Right lobe of liver (tissue), 4 donors: Measurements from ENCODE around the gene ABCC1.

Experiments
- POLR2A ChIP-seq: fragments of 450-650 bp; IDR thresholded peaks from one replicate; pipeline ENCODE4 v1.6.1; 2017; ENCODE audit warnings: antibody characterized with exemption, mild to moderate bottlenecking
- TF ChIP-seq, protein P1 (sequence below), 4 donors: fragments of 200-600 bp in 3 of 4; fragments of 450-650 bp in 1 of 4; IDR thresholded peaks; one replicate each; pipeline versions ENCODE4 v1.5.1 to v1.8.0; 2016 to 2022; ENCODE audit warnings: antibody characterized with exemption in 4 of 4, mild to moderate bottlenecking in 2 of 4
- donor health status: DM: no; HTN: no; CAD: no.
- donor health status: DM: no; HTN: no; CAD: no.
- donor health status: DM: no; HTN: yes; CAD: no.

DNA sequence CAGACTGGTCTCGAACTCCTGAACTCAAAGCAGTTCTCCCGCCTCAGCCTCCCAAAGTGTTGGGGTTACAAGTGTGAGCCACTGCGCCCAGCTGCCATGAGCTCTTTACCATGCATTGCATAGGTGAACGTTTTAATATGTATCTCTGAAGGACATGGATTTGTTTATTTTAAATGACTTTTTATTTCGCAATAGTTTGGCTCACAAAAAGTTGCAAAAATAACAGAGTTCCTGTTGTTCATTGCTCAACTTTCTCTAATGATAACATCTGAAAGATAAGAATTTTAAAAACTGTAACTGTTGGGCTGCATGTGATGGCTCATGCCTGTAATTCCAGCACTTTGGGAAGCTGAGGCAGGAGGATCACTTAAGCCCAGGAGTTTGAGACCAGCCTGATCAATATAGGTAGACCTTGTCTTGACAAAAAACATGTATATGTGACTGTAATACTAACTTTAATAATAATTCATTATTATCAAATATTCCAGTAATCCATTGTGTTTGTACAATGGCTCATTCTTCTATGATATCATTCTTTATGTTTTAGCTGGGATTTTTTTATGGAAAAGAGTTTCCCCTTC lies 80.1 kb downstream of the ABCC1 start:
- TF ChIP-seq, protein P1, sequence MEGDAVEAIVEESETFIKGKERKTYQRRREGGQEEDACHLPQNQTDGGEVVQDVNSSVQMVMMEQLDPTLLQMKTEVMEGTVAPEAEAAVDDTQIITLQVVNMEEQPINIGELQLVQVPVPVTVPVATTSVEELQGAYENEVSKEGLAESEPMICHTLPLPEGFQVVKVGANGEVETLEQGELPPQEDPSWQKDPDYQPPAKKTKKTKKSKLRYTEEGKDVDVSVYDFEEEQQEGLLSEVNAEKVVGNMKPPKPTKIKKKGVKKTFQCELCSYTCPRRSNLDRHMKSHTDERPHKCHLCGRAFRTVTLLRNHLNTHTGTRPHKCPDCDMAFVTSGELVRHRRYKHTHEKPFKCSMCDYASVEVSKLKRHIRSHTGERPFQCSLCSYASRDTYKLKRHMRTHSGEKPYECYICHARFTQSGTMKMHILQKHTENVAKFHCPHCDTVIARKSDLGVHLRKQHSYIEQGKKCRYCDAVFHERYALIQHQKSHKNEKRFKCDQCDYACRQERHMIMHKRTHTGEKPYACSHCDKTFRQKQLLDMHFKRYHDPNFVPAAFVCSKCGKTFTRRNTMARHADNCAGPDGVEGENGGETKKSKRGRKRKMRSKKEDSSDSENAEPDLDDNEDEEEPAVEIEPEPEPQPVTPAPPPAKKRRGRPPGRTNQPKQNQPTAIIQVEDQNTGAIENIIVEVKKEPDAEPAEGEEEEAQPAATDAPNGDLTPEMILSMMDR (IDR thresholded peaks at IDR 0.05) = no peak
- no peak for TF ChIP-seq POLR2A
